K562 (cell line): ENCODE data around the gene ATP5PD. TPM values are rescaled to one million over a fixed set of nuclear protein-coding genes. Genes with fewer than 3 reads are reported as not detected.

Source experiments
- ATAC-seq: fragments of 200-7000 bp; cut with Tn5 transposase; 3 replicates; pipeline ENCODE4 v1.9.1; 2020; ENCODE audit warnings: moderate library complexity
- BruUV-seq: library from RNA; stranded (reverse); fragments of 400-500 nt; replicated peaks from 2 replicates; lab custom pipeline; 2021; lab: Mats Ljungman, UMichigan
- CTCF ChIA-PET: fragments of 300-600 bp; formaldehyde crosslinking; extraction: SDS; loops from one replicate; lab custom pipeline; 2021; ENCODE audit warnings: low intra/inter-chr PET ratio; lab: Yijun Ruan, JAX
- POLR2A ChIA-PET: fragments of 300-600, 350-650 bp; sonication (Branson Sonifier 250); formaldehyde crosslinking; extraction: SDS; loops from one replicate; lab custom pipeline; 2021; ENCODE audit warnings: antibody characterized with exemption, inconsistent platforms; lab: Yijun Ruan, JAX
- DNase-seq, 4 experiments: peaks; one replicate each; pipeline versions ENCODE4 v3.0.0 to v3.0.0-alpha.2; 2011 to 2018; ENCODE audit warnings: low spot score in 3 of 4, mixed read lengths in 3 of 4; ENCODE audit errors: extremely low read depth in 1 of 4
- FAIRE-seq: peaks from 2 replicates; lab custom pipeline; 2011; peaks lifted over from hg19 to GRCh38; lab: Jason Lieb, UNC
- H2AFZ ChIP-seq: 2 replicates; pipeline ENCODE4 v1.6.0; 2011; ENCODE audit warnings: low read depth, low read length, control low read depth, inconsistent platforms
- H3K27ac ChIP-seq: fragments of 200-600 bp; 3 replicates; pipeline ENCODE4 v1.8.0; 2011; ENCODE audit warnings: low read depth, mild to moderate bottlenecking, control low read depth, inconsistent platforms, low read length, moderate library complexity, mixed read lengths; ENCODE audit errors: extremely low read depth
- H3K27me3 ChIP-seq, 2 experiments: fragments of 300-600 bp in 1 of 2; 2 replicates in 1 of 2; 3 replicates in 1 of 2; pipeline versions ENCODE4 v1.6.0 to v1.8.0; 2011; ENCODE audit warnings: inconsistent platforms in 2 of 2, low read length in 2 of 2, mild to moderate bottlenecking in 1 of 2, mixed read lengths in 1 of 2, moderate library complexity in 1 of 2; ENCODE audit not compliant: control insufficient read depth in 2 of 2, insufficient read depth in 2 of 2
- H3K36me3 ChIP-seq: fragments of 300-600 bp; 3 replicates; pipeline ENCODE4 v1.8.0; 2011; ENCODE audit warnings: mild to moderate bottlenecking, low read length, inconsistent platforms; ENCODE audit not compliant: control insufficient read depth, insufficient read depth
- H3K4me1 ChIP-seq, 2 experiments: fragments of 200-600 bp in 1 of 2; replicated peaks in 1 of 2; 2 replicates in 1 of 2; 3 replicates in 1 of 2; pipeline versions ENCODE4 v1.5.1 to v1.8.0; 2011; ENCODE audit warnings: inconsistent platforms in 2 of 2, low read length in 2 of 2, mild to moderate bottlenecking in 1 of 2, mixed read lengths in 1 of 2, moderate library complexity in 1 of 2; ENCODE audit not compliant: control insufficient read depth in 2 of 2, insufficient read depth in 2 of 2
- H3K4me2 ChIP-seq: 2 replicates; pipeline ENCODE4 v1.6.1; 2011; ENCODE audit warnings: low read length, control low read depth, inconsistent platforms, mixed read lengths; ENCODE audit not compliant: insufficient read depth
- H3K4me3 ChIP-seq: fragments of 200-600 bp; sonication (generic), shearing (Covaris generic); 2 replicates; pipeline ENCODE4 v1.5.1; 2016; ENCODE audit warnings: control low read depth, inconsistent platforms
- H3K79me2 ChIP-seq: fragments of 200-600 bp; 3 replicates; pipeline ENCODE4 v1.8.0; 2011; ENCODE audit warnings: low read length, inconsistent platforms; ENCODE audit not compliant: control insufficient read depth, insufficient read depth
- H3K9ac ChIP-seq, 2 experiments: 2 replicates each; pipeline versions ENCODE4 v1.6.0 to v1.6.1; 2011; ENCODE audit warnings: low read depth in 2 of 2, low read length in 2 of 2, control low read depth in 1 of 2, inconsistent platforms in 1 of 2, mild to moderate bottlenecking in 1 of 2, mixed read lengths in 1 of 2; ENCODE audit not compliant: insufficient read depth in 1 of 2
- H3K9me1 ChIP-seq: one replicate; pipeline ENCODE4 v1.6.0; 2011; ENCODE audit warnings: inconsistent platforms, mild to moderate bottlenecking, low read length, moderate library complexity; ENCODE audit not compliant: control insufficient read depth, insufficient read depth
- H3K9me3 ChIP-seq: replicated peaks from 2 replicates; pipeline ENCODE4 v1.5.1; 2011; ENCODE audit warnings: low read depth, low read length, inconsistent platforms; ENCODE audit not compliant: control insufficient read depth, insufficient read depth
- H4K20me1 ChIP-seq: replicated peaks from 2 replicates; pipeline ENCODE4 v1.6.1; 2011; ENCODE audit warnings: low read length, inconsistent platforms, mixed read lengths; ENCODE audit not compliant: control insufficient read depth, insufficient read depth
- ZBTB33 ChIP-seq: sonication (generic); formaldehyde crosslinking; IDR thresholded peaks from 2 replicates; pipeline ENCODE4 v1.8.1; 2023; ENCODE audit warnings: mild to moderate bottlenecking, missing genetic modification reagents
- ZNF184 ChIP-seq: sonication (generic); formaldehyde crosslinking; IDR thresholded peaks from 2 replicates; pipeline ENCODE4 v1.5.0; 2020; ENCODE audit warnings: missing genetic modification reagents
- WGBS: fragments of 100-300 bp; shearing (Covaris generic); methylation state at CpG from one replicate; pipeline ENCODE4 v1.1.6; 2016; ENCODE audit warnings: low coverage, mixed read lengths; ENCODE audit not compliant: insufficient coverage; ENCODE audit errors: missing lambda C conversion rate; 5-methylcytosine and 5-hydroxymethylcytosine counted together
- in situ Hi-C: fragments of 300-500 bp; cut with MboI; formaldehyde crosslinking; loops from 4 replicates; pipeline ENCODE4 v1.15.0; 2018; ENCODE audit warnings: inconsistent platforms, mixed read lengths
- intact Hi-C: fragments of 100-400 bp; cut with micrococcal nuclease; formaldehyde crosslinking; loops from 2 replicates; pipeline ENCODE4 v1.14.2; 2022
- polyA plus RNA-seq, 8 experiments: library from polyadenylated mRNA; depleted of rRNA in 4 of 8; stranded (reverse) in 5 of 8; unstranded in 3 of 8; fragments of >200 nt; fragmentation: Nextera tagmentation in 2 of 8; fragmentation: Illumina TruSeq in 1 of 8; extraction: Ambion mirVana in 2 of 8; extraction: Trizol in 1 of 8; gene quantifications; 2 replicates each; pipeline versions ENCODE4 v1.2.1 to v1.2.3, GENCODE V29; 2011 to 2014; ENCODE audit warnings: inconsistent platforms in 1 of 8, missing spikeins in 1 of 8
- total RNA-seq, 7 experiments: library from RNA; depleted of rRNA in 6 of 7; stranded (reverse); fragments of >200 nt in 6 of 7; fragmentation: Illumina TruSeq in 2 of 7; extraction: Trizol in 2 of 7; gene quantifications; 2 replicates each; pipeline versions ENCODE4 v1.2.1 to v1.2.3, GENCODE V29; 2011 to 2021; ENCODE audit warnings: low replicate concordance in 1 of 7

The ATP5PD gene
- total and polyA plus RNA-seq, 9 of the 15 experiments (the other 6 are each of a cell fraction or from before 2014, with no cell fraction given), result 271 to 828 (median 432) TPM

DNA sequence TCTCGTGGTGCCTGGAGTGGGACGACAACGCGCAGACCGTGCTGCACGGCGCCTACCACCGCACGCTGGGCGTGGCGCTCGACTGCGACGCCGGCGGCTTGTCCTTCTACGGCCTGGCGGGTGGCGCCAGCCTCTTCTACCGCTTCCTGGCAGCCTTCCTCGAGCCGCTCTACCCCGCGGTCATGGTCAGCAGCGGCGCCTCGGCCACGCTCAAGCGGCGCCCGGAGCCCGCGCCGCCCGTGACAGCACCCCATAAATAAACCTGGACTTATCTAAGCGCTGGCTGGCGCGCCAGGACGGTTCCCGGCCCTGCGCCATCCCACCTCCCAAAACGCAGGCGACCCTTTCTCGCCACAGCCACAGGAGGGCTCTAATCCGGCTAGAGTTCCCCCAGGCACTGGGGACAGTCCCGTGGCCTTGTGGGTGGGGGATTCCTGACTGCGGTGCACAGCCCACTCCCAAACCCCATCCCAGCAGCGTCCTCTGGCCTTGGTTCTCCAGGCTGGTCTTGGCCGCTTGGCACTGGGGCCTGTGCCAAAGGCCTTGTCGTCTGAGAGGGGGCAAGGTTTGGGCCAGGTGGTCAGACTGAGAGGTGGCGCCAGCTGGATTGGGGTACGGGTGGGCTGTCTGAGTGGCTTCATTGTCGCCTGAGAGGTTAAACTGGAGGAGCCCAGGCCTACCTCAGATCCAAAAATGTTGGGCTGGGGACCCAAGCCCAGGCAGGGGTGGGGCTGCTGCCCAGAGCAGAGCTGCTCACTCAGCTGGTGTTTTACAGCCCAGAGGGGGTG lies 30.9 kb upstream of the ATP5PD start:
- Histone ChIP-seq H3K9me3 (no peaks in the 10 kb centered on the region), H3K4me1 (peaks cover 23 to 45% of the 10 kb centered on the region in 2 experiments), H3K4me3 (no peak overlapping the region), H3K79me2 (no peaks in the 10 kb centered on the region), H4K20me1 (no peaks in the 10 kb centered on the region), H3K9me1 (no peaks in the 10 kb centered on the region), H3K27ac (no peak overlapping the region), H3K36me3 (no peaks in the 10 kb centered on the region), H2AFZ (no peak overlapping the region), H3K4me2 (no peak overlapping the region), H3K27me3 (no peaks in the 10 kb centered on the region), H3K9ac (peak overlapping the region in 1 of 2 experiments; percentile 72; a peak in 2 of 4 replicates)
- ATAC-seq (no peak), FAIRE-seq (no peak), DNase-seq (no peak)
- ChIA-PET POLR2A (interaction anchor here (0.7 to 1.7 kb wide), 5 partner anchors 7 to 119 kb away, joined by 3 to 7 read pairs (median 3); partner anchors contain the start of gene SLC16A5), CTCF (no interaction called here)
- intact Hi-C loops (no loop called here), in situ Hi-C loops (no loop called here)
- BruUV-seq, result no TSS peak
- 92% methylated on average over 27 of the region's 53 CpGs for WGBS
- TF ChIP-seq ZNF184 (CRISPR knock-in tag), result no peak
- peak; percentile 89 for TF ChIP-seq ZBTB33 (CRISPR knock-in tag)
